ENCODE data around the gene LHPP.

Gene LHPP

DNA sequence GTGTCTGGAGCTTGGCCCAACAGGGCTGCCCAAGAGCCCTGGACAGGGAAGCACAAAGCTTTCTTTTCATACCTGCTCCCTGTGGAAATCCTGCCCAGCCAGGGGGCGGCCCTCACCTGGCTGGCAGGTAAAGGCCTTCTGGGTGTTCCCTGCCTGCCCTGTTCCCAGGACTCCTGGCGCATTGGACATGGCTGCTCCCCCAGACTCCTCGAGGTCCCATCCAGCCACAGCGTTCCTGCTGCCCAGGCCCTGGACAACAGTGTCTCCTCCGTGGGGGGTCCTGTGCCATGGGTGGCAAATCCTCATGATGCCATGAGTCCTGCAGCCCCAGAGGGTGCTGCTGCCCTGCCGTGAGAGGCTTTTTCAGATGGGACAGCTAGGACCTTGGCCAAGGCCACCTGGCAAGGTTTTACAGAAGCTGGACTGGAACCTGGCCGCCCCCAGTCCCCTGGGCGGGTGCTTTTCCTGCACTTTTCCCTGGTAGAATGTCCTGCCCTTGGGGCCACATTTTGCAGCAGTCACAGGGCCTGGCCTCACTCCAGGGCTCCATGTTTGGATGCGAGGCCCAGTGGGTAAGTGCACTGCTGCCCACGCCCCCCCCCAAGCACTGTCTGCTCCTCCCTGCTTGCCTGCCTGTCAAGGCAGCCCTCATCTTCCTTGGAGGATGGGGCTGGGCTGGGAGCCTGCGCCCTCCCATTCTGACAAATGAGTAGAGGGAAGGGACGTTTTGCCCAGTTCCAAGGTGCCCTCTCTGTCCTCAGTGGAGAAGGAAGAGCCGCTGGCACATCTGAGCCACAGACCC lies 60.7 kb downstream of the LHPP start:
- DNase-seq (ENCODE audit: low read depth): no peak

DNA sequence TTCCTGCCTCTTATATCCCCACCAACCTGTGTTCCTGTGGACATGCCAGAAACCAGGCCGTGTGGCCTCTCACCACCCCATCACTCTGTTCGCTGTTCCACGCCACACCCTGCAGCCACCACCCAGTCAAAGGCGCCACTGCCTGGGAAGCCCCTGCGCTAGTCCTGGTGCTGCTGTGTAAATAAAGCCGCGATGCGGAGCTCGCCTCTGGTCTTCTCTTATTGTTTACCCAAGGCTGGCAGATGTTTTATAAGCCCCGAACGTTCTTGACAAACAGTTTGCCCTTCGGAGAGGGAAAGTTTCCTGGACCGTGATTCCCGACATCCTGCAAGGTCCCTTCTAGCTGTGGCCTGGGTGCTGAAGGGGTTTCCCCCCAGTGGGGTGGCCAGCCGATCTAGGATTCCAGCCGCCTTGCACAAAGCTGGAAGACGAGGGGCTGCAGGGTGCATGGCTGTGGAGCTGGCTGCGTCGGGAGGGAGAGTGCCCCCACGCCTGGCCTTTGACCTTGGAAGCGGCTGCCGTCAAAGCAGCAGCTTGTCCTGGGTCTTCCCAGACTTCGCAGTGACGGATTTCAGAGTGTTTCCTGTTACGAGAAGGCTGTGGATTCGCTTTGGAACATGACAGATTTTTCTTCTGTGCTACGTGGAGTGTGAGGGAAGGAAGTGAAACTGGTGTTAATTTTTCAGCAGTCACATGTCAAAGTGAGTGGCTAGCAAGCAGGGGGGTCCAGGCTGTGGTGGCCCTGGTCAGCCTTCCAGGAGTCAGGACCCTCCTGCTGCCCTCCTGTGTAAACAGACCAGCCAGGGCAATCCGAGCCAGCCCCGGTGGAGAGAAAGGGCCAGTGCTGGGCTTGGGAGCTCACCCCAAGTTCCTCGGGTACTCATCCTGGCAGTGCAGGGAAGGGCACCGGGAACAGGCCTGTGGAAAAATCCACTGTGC lies 61.6 kb downstream of the LHPP start:
- DNase-seq (ENCODE audit: low read depth): no peak

DNA sequence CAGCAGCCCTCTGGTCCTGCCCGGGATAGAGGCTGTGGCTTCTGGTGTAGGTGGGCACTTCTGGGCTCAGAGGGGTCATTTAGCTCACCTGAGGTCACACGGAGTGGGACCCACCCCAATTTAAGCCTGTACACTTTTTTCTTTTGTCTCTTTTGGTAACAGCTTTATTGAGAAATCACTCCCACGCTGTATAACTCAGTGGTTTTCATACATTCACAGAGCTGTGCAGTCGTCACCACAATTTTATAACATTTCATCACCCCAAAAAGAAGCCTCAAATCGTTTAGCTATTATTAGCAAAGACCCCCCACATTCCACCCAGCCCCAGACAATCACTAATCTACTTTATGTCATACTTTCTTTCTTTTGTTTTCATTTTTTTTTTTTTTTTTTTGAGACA lies 62.3 kb downstream of the LHPP start:
- no peak for DNase-seq (ENCODE audit: low read depth)

DNA sequence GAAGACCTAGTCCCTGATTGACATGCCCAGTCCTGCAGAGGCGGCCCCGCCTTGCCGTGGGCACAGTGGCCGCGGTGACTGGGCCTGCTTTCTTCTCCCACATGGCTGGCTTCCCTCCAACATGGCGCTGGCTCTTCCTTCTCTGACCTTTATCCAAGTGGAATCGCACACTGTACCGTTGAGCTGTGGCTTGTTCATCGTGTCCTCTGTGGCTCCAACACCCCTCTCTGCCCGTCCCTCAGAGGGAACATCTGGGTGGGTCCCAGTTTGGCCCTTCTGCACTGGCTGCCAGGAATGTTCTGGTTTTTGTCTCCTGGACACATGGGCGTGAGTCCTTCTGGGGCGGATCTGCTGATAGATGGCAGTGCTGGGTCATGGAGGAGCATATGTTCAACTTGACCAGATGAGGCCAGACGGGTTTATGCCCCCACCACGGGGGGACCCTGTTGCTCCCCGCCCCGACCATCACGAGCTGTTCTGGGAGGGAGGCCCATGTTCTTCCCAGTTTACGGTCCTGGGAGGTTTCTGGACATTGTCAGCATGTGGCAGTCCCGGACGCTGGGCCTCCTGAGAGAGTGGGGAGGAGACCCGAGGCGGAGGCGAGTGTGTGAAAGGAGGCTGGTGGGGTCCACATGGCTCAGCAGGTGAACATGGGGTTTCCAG lies 63.5 kb downstream of the LHPP start:
- no peak for DNase-seq (ENCODE audit: low read depth)

GRCh38 chr10:124525751-124526600 lies 64.4 kb downstream of the LHPP start:
- DNase-seq (ENCODE audit: low read depth): no peak

- no peak for DNase-seq (ENCODE audit: low read depth)
These were observed 65.1 kb downstream of the LHPP start for GRCh38 chr10:124526621-124527267.

GRCh38 chr10:124527874-124528395 lies 66.3 kb downstream of the LHPP start:
- DNase-seq (ENCODE audit: low read depth): no peak

DNA sequence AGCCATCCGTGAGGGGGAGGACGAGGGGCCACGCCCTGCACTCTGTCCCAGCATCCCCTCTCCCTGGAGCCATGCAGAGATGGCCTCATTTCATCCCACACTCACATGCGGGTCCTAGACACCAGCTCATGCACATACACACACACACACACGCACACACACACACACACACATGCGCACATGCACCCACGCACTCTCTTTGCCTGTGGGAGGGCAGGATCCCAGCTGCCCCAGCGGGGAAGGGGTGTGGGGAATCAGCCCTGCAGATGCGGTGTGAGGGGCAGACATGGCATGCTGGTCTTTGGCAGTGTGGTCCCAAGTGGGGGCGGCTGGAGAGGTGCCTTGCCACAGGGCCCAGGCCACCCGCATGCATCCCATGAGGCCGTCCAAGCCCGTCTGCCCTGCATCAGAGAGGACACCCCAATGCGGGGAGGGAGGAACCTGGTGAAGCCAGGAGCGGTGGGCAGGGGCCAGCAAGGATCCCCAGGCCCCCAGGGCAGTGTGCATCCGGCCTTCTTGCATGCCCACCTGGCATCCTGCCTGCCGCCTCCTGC lies 68.1 kb downstream of the LHPP start:
- no peak for DNase-seq (ENCODE audit: low read depth)

- no peak for DNase-seq (ENCODE audit: low read depth)
These were observed 68.6 kb downstream of the LHPP start for GRCh38 chr10:124530215-124530665.

DNA sequence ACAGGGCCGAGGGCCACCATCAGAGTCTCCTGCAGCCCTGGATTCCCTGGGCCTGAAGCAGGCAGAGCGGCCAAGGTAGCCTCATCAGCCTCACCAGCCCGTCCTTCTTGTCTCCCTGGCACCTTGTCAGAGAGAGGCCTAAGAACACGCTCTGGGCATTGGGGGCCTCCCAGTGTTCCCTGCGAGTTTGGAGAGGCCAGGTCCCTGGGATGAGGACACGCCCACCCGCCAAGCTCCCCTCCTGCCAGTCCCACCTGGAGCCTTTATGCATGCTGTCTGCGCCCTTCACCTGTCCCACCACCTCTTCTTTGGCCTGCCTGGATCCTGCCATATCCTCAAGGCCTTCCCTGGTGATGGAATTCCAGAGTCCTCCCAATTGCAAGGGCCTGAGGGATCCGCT lies 69.2 kb downstream of the LHPP start:
- no peak for DNase-seq (ENCODE audit: low read depth)

- DNase-seq (ENCODE audit: low read depth): no peak
These were observed 70.6 kb downstream of the LHPP start for GRCh38 chr10:124532106-124532641.

GRCh38 chr10:124532788-124533187 lies 71.2 kb downstream of the LHPP start:
- DNase-seq (ENCODE audit: low read depth): no peak

- no peak for DNase-seq (ENCODE audit: low read depth)
These were observed 71.6 kb downstream of the LHPP start for GRCh38 chr10:124533266-124533665.

GRCh38 chr10:124534231-124534798 lies 72.7 kb downstream of the LHPP start:
- DNase-seq (ENCODE audit: low read depth): no peak

- no peak for DNase-seq (ENCODE audit: low read depth)
These were observed 73.4 kb downstream of the LHPP start for GRCh38 chr10:124534826-124535601.

DNA sequence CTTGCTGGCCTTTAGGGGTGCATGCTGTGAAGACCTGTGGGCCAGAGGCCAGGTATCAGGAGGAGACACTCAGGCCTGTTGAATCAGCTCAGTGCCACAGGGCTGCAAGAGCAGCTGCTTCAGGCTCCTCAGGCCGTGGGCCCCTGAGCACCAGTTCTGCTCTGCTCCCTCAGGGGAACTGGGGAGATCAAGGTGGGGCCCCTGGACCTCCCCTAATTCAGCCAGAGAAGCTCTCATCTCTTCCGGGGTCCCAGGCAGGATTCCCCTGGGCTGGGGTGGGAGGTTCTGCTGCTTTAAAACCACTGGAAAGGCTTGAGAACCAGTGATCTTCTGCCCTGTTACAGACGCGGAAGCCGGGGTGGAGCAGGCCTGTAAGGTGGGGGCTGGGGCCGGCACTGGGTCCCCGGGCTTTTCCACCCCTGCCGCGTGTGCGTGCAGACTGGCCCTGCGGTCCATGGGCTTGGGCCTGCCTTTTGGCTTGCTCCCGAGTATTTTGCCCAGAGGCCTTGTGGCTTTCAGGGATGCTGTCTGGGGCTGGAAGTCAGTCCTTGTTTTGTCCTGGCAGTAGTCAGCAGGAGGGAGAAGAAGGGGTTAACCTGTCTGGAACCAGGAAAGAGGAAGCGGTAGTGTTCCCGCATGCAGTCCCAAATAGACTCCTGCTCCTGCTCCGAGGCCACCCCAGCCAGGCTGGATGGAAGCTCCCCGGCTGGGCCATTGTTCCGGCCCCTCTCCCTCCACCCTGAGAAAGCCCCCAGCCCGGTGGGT lies 74.3 kb downstream of the LHPP start:
- no peak for DNase-seq (ENCODE audit: low read depth)

DNA sequence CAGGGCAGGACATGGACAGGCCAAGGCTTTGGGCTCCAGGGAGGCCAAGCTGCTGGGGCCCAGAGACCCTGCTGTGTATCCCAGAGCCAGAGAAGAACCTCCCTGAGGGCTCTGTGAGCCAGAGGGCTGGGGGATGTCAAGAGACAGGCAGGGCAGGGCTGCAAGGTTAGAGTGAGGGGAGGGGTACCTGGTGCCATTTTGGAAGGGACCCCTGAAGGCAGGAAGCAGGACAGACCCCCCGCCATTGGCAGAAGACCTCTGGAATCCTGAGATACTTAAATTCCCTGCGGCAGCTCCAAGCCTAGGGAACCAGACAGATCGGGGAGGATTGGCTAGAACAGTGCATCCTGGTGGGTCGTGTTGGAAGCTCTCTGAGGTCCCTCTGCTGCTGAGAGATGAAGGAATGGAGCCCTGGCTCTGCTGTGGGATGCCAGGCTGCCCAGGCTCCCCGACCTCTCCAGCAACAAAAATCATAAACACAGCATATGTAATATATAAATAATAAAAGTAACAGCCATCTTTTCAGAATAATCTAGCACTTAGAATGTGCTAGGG lies 75.0 kb downstream of the LHPP start:
- DNase-seq (ENCODE audit: low read depth): no peak

DNA sequence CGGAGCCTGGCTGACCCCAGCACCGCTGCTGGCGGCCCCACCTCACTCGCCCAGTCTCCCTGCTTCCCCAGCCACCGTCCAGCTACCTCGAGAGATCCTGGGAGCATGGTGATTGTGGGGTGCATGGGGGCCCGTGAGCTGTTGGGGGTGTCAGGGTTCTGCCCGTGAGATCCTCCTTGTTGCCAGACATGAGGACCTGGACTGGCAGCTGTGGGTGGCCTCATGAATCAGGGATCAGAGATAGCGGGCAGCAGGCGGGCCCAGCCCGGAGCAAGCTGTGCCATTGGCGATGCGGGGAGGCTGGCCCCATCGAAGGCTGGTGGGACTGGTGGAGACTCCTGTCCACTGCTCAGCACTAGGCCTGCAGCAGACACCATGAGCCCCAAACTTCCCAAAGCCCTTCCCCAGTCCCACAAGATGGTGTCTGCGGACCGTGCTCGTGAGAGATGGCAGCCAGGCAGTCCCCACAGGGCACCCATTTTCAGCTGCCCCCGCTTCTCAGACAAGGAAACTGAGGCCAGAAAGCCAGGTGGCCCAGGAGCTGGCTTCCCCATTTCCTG lies 75.6 kb downstream of the LHPP start:
- DNase-seq (ENCODE audit: low read depth): no peak

Measured in GM04503 (cell line).